Measurements from ENCODE around the gene RPS19.

The RPS19 gene

DNA sequence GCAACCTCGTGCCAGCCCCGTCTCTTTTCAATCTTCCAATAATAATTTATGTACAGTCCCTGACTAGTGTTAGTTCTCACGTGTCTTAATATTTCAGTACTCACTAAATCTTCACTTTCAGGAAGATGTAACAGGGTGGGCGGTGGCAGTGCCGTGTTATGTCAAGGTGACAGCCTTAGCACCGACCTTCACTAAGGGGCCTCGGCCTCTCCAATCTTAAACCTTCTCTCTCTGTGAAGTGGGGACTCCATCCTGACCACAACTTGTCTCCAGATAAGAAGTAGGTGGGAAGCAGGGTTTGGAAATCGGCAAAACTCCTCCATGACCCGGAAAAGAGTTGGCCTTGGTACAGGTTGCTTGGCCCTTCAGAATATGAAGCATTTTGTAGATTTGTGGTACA lies 1.8 kb downstream of the RPS19 start:
- peak overlapping the region; percentile 81 for H3K27ac ChIP-seq (ENCODE audit: low read depth, low read length)
- peaks cover 66% of the 10 kb centered on the region for H3K79me2 ChIP-seq (ENCODE audit: control insufficient read depth, low read length)
- H3K4me2 ChIP-seq (ENCODE audit: low read length) = peak overlapping the region; percentile 88
- peaks cover 64% of the 10 kb centered on the region for H3K36me3 ChIP-seq (ENCODE audit: control insufficient read depth, low read length)
- no peaks in the 10 kb centered on the region for H3K9me2 ChIP-seq (replicated peaks; ENCODE audit: control insufficient read depth, low read length)
- TF ChIP-seq, protein P1, sequence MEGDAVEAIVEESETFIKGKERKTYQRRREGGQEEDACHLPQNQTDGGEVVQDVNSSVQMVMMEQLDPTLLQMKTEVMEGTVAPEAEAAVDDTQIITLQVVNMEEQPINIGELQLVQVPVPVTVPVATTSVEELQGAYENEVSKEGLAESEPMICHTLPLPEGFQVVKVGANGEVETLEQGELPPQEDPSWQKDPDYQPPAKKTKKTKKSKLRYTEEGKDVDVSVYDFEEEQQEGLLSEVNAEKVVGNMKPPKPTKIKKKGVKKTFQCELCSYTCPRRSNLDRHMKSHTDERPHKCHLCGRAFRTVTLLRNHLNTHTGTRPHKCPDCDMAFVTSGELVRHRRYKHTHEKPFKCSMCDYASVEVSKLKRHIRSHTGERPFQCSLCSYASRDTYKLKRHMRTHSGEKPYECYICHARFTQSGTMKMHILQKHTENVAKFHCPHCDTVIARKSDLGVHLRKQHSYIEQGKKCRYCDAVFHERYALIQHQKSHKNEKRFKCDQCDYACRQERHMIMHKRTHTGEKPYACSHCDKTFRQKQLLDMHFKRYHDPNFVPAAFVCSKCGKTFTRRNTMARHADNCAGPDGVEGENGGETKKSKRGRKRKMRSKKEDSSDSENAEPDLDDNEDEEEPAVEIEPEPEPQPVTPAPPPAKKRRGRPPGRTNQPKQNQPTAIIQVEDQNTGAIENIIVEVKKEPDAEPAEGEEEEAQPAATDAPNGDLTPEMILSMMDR (IDR thresholded peaks at IDR 0.05; ENCODE audit: low read depth, low read length, poor library complexity, severe bottlenecking) = no peak
- no peak for TF ChIP-seq EZH2phosphoT487 (IDR thresholded peaks at IDR 0.05; ENCODE audit: borderline replicate concordance, low read length)
- no peaks in the 10 kb centered on the region for H3K9me3 ChIP-seq (ENCODE audit: control insufficient read depth, insufficient read depth, low read length)
- peaks cover 79% of the 10 kb centered on the region for H3K4me1 ChIP-seq (ENCODE audit: control insufficient read depth, low read length)
- H4K20me1 ChIP-seq (ENCODE audit: control insufficient read depth, insufficient read depth, low read depth, low read length) = peaks cover 37% of the 10 kb centered on the region
- H3K27me3 ChIP-seq (ENCODE audit: control insufficient read depth, low read length) = no peaks in the 10 kb centered on the region
- peak overlapping the region; percentile 87 for H3K4me3 ChIP-seq (ENCODE audit: low read length)
- H3F3A ChIP-seq (ENCODE audit: control insufficient read depth, insufficient read depth) = peaks cover 53% of the 10 kb centered on the region

DNA sequence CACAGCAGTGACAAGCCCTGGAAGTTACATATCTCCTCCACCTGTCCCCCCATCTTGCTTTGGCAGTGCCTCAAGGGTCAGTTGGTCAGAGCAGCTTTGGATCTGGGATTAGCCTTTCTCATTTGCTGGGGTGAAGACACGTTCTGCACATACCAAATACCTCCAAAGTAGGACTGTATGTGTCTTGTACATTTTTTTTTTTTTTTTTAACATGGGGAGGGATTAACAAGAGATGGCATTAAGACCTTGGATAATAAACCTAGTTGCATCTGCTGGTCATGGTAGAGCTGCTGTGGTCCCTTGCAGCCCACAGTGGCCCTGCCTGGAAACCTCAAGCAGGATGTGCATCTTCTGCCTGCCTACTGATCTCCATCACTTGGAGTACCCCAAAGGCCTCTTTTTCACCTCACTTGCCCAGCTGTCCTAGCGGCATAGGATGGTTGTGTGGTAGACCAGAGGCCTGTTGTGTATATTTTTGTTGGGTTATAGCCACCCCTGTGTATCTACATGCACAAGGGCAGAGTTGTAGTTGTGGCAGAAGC lies 2.5 kb downstream of the RPS19 start:
- Histone ChIP-seq H3K36me3 (ENCODE audit: control insufficient read depth, low read length) (peaks cover 70% of the 10 kb centered on the region), H3K79me2 (ENCODE audit: control insufficient read depth, low read length) (peaks cover 73% of the 10 kb centered on the region), H4K20me1 (ENCODE audit: control insufficient read depth, insufficient read depth, low read depth, low read length) (peaks cover 37% of the 10 kb centered on the region), H3K9me3 (ENCODE audit: control insufficient read depth, insufficient read depth, low read length) (no peaks in the 10 kb centered on the region), H3K4me3 (ENCODE audit: low read length) (peak overlapping the region; percentile 87), H3K4me2 (ENCODE audit: low read length) (peak overlapping the region; percentile 88), H3K27ac (ENCODE audit: low read depth, low read length) (peak overlapping the region; percentile 81), H3K9me2 (replicated peaks; ENCODE audit: control insufficient read depth, low read length) (no peaks in the 10 kb centered on the region), H3K27me3 (ENCODE audit: control insufficient read depth, low read length) (no peaks in the 10 kb centered on the region), H3F3A (ENCODE audit: control insufficient read depth, insufficient read depth) (peaks cover 60% of the 10 kb centered on the region), H3K4me1 (ENCODE audit: control insufficient read depth, low read length) (peaks cover 81% of the 10 kb centered on the region)
- TF ChIP-seq, protein P1 (IDR thresholded peaks at IDR 0.05; ENCODE audit: low read depth, low read length, poor library complexity, severe bottlenecking) = no peak
- TF ChIP-seq EZH2phosphoT487 (IDR thresholded peaks at IDR 0.05; ENCODE audit: borderline replicate concordance, low read length) = no peak

DNA sequence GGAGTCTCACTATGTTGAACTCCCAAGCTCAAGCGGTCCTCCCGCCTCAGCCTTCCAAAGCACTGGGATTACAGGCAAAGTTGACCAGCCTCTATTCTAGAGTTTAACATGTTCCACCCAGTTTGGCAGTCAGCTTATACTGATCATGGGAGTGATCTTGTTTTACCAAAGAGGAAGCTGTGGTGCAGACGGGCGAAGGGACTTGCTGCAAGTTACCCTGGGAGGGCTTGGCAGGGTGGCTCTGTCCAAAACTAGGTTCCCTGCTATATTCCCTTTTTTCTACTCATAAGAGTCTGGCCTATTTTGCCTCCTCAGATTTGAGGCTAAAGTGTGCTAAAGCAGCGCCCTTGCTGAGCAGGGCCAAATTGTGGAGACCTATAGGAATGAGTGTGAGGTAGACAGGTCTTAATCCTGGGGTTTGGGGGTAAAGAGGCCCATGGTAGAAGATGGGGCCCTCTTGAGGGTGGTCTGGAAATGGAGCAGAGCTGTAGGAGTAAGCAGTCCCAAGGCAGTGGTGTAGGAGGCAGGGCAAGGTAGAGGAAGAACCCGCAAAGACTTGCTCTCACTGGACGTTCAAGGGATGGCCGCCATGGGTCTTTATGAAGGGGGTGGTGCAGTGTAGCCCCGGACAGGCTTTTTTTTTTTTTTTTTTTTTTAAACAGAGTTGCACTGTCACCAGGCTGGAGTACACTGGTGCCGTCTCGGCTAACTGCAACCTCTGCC lies 3.3 kb downstream of the RPS19 start:
- Histone ChIP-seq H3K36me3 (ENCODE audit: control insufficient read depth, low read length) (peaks cover 79% of the 10 kb centered on the region), H3K27me3 (ENCODE audit: control insufficient read depth, low read length) (no peaks in the 10 kb centered on the region), H3K4me3 (ENCODE audit: low read length) (peak overlapping the region; percentile 87), H3K4me1 (ENCODE audit: control insufficient read depth, low read length) (peaks cover 81% of the 10 kb centered on the region), H3K9me2 (replicated peaks; ENCODE audit: control insufficient read depth, low read length) (no peaks in the 10 kb centered on the region), H4K20me1 (ENCODE audit: control insufficient read depth, insufficient read depth, low read depth, low read length) (peaks cover 42% of the 10 kb centered on the region), H3K79me2 (ENCODE audit: control insufficient read depth, low read length) (peaks cover 81% of the 10 kb centered on the region), H3K27ac (ENCODE audit: low read depth, low read length) (peak overlapping the region; percentile 81), H3F3A (ENCODE audit: control insufficient read depth, insufficient read depth) (peaks cover 69% of the 10 kb centered on the region), H3K4me2 (ENCODE audit: low read length) (peak overlapping the region; percentile 88), H3K9me3 (ENCODE audit: control insufficient read depth, insufficient read depth, low read length) (no peaks in the 10 kb centered on the region)
- no peak for TF ChIP-seq EZH2phosphoT487 (IDR thresholded peaks at IDR 0.05; ENCODE audit: borderline replicate concordance, low read length)
- TF ChIP-seq, protein P1 (IDR thresholded peaks at IDR 0.05; ENCODE audit: low read depth, low read length, poor library complexity, severe bottlenecking) = no peak

All from DOHH2 (cell line).